HG02840 (cell line): Measurements from ENCODE around the gene MAP4K3.

Source experiments
- ATAC-seq: cut with Tn5 transposase; IDR thresholded peaks from one replicate; pipeline ENCODE4 v1.9.1; 2021; ENCODE audit warnings: mild to moderate bottlenecking, moderate library complexity, moderate number of reproducible peaks; ENCODE audit not compliant: unreplicated experiment, low FRiP score

MAP4K3 gene

DNA sequence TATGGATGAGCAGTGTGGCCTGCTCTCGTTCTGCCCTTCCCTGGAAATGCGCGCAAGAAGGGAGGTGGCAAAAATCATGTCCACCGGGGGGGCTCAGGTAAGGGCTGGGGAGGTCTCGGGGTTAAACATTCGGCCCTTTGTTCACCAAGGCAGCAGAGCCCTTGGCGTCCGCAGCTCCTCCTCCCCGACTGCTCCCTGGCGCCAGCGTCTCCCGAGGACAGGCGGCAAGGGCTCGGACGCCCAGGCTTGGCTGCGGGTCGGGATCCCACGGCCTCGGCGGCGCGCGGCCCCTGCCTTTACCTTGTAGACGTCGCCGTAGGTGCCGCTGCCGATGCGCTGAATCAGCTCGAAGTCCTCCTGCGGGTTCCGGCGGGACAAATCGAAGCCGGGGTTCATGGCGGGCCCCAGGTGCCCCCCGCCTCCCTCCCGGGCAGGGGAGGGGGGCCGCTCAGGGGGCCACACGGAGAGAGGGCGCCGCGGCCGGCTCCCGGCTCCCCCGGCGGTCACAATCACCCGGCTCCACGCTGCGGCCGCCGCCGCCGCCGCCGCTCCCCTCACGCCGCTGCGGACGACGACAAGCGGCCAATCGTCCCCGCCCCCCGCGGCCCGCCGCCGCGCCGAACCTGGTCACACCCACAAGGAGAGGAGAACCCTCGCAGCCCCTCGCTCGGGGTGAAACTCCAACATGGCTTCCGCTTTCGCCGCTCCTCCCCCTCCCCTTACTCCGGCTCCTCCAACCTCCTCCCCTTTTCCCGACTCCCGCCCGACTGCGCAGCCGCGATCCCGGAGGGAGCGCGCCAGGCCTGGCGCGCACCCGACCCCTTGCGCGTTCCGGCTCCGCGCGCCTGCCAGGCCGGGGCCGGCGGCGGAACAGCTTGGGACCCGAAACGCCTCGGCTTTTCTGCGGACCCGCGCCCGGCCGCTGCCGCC lies at the start of gene MAP4K3:
MAP4K3 (minus strand) TSS at position 694 of the 930 bp plus-strand sequence; CDS start at position 396, 298 bp downstream.
- ATAC-seq = peak; percentile 86

DNA sequence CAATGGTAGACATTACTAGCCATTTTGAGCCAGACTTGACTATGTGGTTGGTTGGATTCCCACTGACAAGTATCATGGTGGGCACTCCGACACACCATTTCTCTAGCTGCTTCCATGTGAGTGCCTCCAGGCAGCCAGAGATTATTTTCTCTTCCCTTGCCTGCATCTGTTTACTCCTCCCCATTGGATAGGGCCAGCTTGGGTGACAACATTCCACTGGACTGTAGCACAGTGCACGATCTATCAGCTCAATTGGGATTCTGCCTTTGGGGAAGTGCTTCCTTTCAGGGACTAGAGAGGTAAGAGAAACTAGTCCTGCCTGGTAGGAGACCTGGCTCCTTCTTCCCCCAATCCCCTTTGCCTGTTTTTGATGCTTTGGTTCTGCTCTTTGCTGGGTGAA lies 49.0 kb upstream of the MAP4K3 start:
- no peak for ATAC-seq

DNA sequence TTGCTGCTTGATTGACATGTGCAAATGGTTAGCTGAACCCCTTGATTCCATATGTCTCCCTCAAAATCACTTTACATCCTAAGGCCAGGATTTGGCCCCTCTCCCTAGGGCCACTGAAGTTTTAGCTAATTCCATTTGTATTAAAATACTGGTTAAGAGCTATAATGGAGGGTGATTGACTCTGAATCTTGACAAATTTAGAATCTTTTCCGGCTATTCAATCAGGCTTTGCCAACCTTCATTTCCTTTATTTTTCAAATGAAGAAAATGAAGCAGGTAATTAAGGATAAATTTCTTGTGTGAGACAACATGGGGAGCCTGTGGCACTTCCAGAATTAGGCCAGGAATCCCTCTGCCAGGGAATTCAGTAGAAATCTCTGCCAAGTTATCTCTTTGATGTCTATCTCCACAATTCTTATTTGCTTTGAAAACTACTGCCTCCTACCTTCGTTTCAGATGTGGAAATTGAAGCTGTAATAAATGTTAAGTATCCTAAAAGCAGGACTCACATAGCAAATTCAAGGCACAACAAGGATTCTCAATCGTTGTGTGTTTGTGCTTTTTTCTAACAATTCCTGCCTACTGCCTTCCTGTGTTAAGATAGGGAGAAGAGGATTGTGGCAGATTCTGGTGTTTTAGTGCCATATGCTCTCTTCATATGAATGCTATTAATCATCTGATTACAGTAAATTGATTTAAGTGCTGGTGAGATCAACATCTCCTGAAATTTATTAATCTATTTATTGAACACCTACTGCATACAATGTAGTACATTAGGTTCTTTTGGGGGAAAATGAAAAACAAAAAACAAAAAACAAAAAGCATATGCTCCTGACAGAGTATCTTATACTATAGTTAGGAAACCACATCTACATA lies 47.8 kb upstream of the MAP4K3 start:
- ATAC-seq = no peak

DNA sequence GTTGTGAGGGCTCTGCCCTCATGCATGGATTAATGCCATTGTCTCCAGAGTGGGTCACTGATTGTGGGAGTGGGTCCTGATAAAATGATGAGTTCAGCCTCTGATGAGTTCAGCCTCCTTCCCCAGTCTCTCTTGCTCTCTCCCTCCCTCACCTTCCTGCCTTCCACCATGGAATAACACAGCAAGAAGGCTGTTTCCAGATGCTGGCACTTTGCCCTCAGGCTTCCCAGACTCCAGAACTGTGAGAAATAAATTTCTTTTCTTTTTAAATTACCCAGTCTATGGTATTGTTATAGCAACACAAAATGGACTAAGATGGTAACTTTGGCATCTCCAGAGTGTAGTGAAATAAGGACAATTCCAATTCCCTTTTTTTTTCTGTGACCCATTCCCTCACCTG lies 47.1 kb upstream of the MAP4K3 start:
- ATAC-seq = no peak

DNA sequence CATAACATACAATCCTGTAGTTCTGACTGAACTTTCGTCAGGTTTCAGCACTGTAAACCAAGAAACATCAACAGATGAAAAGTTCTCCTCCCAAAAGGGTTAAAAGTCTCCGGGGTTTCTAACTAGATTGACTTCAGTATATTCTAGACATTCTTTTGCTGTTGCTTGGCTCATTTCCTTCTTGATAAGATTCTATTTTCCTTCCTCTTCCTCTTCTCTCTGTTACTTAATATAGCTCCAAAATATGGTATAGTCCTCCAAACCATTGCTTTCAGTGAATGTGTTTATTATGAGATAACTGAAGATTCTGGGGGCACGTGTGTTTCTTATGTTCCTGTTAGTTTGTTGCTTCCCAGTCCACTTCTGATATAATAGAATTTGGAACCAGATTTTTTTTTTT lies 46.4 kb upstream of the MAP4K3 start:
- no peak for ATAC-seq

DNA sequence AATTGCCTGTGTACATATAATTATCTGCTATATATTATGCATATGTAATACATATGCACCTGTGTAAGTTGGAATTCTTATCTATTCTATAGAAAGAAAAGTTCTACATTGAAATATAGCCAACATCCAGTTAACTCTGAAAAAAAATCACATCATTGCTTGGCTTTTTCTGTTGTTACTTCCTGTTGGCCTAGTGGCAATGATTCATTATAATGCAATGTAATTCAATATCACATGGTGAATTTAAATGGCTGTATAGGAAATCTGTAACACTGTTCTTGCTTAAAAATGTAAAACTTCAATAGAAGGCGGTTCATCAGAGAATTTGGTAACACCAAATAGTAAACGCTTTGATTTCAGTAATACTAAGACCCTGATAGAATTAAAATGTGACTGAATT lies 44.5 kb upstream of the MAP4K3 start:
- ATAC-seq = no peak

DNA sequence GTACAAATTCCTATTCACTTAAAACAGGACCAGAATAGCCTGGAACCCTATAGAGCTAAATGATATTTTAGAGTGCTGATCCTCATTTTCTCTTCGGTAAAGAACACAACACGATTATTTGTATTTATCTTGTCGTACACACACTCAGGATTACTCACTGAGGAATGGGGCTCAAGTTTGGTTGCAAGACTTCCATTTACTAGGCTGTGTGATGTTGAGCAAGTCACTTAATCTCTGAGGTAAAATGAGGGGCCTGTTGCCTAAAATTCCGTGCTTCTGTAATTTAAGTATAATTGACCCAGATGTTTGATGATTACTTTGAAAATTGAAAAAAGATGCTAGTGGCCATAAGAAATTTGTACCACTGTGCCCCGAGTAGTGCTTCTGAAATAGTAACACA lies 42.6 kb upstream of the MAP4K3 start:
- ATAC-seq = no peak

DNA sequence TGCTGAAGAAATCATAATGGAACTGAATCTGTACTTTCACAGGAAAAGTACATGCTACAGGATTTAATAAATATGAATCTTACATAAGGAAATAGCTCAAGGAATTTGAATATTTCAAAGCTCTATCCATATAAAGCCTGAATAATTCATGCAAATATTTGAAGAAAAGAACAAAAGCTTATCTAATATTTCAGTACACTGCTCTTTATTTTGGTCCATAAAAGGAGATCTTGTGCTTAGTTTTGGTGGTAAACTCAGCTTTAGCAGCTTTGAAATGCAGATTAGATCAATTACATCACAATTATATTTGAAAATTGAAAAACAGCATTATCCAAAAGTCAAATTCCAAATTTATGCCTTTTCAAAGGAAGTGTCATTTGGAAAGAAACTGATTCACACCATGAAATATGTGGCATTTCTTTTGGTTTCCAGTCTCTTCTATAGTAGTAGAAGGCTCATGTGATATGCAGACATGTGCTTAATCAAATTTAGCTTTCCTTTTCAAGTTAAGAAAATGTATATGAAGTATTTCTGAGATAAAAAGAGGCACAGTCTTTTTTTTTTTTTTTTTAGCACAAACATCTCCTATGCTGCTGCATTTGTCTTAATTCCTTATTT lies 42.1 kb upstream of the MAP4K3 start:
- no peak for ATAC-seq

DNA sequence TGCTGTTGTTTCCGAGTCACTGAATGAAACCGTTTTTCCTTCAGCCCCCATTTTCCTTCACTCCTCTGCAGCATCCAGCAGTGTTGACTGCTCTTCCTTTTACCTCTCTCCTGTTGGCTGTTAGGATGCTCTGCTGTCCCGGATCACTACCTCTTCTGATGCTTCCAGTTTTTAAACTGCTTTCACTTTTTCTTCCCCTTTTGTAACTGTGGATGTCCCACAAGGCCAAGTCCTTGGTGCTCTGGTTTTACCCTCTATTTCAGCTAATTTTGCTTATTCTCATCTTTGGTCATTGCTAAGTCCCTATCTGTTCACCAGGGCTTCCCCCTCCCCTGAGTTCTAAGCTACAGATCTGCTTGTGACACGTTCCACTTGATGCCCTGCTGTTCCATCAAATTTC lies 39.4 kb upstream of the MAP4K3 start:
- peak; percentile 94 for ATAC-seq

DNA sequence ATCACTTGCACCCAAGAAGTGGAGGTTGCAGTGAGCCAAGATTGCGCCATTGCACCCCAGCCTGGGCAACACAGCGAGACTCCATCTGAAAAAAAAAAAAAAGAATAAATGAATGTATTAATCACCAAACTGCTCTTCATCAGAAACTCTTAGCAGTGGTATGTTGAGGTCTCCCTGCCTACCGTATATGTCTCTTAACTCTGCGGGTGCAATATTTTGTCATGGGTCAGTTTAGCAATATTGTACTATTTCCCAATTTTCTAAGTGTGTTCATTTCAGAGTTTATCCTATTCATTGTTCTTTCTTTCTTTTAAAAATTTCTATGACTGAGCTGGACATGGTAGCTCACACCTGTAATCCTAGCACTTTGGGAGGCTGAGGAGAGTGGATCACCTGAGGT lies 37.9 kb upstream of the MAP4K3 start:
- no peak for ATAC-seq

DNA sequence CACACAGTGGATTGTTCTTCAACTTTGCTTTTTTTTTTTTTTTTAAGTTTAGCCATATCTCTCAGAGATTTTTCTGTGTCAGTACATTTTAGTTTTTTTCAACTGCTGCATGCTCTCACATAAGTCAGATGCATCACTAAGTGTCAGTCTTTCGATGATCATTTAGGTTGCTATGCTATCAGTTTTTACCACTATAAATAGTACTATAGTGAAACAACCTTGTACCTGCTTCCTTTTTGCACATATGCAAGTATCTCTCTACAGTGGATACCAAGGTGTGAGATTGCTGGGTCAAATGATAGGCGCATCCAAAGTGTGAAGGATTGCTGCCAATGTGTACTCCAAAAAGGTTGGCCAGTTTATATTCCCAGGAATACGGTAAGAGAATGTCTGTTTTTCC lies 33.5 kb upstream of the MAP4K3 start:
- no peak for ATAC-seq

DNA sequence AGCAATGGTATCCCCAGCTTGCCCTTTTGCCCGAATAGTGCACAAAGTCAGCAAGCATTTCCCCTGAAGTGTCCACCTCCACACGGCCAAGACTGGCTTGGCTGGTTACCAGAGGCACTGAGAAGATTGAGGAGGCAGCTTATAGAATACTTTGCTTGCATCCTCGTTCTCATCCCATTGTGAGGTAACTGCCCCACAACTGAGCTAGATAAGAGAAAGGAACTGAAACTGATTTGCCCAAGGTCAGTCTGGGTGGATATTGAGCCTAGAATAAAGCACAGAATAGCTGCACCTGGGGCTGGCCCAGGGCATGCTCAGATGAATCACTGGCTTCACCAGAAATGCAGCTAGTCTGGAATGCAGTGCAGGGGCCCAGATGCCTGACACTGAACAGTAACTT lies 32.7 kb upstream of the MAP4K3 start:
- peak; percentile 76 for ATAC-seq

DNA sequence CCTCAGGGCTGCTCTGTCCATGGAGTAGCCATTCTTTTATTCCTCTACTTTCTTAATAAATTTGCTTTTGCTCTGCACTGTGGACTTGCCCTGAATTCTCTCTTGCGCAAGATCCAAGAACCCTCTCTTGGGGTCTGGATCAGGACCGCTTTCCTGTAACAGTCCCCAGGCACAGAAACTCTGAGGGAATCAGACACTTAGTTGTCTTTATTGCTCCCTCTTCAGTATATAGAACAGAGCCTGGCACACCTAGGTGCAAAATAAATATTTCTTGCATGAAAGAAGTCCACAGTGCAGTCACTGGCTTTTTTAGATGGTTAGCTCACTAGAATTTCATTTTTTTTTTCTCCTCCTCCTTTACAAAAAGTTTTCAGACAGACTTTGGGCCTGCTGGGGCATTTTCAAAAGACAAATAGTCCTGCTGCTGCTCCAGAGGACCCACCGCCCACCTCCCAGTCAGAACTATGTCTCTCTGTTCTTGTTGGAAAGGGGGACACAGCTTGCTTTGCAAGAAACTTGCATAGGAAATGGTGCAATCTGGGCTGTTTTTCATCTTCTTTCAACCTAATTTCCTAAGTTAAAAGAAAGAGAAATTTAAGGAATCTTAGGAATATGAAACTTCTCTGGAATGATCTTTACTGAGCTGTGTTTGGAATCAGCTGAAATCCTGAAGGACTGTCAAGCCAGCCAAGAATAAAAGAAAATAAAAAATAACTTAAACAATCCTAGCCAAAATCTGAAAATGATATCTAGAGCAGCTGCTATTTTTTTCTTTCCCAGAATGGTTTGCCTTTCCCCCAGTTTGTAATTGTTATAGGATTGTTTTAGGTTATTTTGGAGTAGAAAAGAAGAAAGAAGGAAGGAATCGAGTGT lies 31.7 kb upstream of the MAP4K3 start:
- ATAC-seq = no peak

DNA sequence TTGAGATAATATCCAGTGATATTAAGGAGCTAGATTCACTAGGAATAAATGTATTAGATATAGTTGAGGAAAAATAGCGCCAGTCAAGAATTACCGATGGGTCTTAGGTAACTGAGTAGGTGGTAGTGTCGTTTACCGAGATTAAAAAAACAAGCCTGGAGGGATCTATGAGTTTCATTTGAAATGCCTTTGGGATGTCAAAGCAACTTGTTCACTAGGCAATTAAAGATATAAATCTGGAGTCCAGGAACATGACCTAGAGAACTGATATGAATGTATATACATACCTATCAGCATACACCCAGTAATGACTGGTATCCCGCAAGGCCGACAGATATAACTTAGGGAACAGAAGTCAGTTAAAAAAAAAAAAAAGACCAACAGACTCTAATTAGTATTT lies 29.2 kb upstream of the MAP4K3 start:
- no peak for ATAC-seq

DNA sequence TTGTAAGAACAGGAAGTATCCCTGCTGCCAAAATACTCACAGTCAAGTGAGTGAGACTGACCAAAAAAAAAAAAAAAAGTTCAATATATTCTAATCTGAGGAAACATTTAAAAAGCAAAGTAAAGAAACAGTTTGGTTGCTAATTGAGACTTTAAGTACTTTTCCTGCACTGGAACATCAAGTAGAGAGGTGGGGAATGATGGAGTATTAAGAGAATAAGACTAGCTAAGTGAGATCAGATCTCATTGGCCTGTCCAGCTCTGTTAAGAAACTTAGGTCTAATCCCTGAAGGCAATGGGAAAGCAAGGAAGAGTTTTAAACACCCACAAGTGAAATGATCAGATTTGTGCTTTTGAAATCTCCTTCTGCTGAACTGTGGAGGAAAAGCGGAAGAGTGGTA lies 27.8 kb upstream of the MAP4K3 start:
- ATAC-seq = no peak

DNA sequence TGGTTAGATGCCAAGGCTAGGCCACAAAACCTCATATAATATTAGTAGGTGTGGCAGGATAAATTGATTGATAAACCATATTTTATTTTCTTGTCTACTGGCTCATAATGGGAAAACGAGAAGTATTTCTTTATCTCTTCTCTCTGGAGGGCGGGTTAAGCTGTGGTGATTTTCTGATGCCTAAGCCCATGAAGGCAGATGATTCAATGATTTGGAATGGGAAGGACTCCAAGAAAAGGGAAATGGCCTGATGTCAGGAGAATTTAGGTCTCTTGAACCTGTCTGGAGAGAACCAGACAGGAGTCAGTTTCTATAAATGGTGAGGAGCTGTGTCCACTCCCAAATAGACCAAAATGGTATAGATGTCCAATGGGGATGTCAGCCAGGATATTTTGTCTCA lies 18.7 kb upstream of the MAP4K3 start:
- ATAC-seq = no peak

DNA sequence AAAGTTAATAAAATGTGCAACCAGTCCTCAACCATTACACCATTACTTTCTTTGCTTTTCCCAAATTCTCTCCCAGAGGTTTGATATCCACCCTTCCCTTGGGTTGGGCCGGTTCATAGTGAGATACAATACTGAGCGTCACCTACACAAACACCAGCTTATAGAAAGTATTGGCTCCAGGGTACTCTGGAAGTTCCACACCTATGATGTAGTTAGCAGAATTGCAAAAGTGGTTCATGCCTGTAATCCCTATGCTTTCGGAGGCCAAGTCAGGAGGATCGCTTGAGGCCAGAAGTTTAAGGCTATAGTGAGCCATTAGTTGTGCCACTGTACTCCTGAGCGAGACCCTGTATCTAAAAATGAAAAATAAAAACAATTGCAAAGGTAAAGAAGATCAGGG lies 15.3 kb upstream of the MAP4K3 start:
- no peak for ATAC-seq

DNA sequence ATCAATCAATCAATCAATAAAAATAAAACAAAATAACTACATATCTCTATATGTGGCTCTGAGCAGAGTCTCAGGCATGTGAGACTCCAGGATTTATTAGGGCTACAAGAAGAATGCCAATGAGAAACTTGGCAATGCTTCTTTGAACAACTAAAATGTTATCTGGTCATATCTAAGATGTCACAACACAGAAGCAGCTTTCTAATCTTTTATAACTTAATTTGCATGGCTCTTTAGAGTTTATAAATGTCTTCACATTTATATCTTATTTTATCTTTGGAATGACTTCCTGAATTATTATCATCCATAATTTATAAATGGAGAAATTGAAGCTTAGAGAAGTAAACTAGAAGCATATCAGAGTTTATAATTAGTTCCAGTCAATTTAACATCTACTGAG lies 14.9 kb upstream of the MAP4K3 start:
- no peak for ATAC-seq

DNA sequence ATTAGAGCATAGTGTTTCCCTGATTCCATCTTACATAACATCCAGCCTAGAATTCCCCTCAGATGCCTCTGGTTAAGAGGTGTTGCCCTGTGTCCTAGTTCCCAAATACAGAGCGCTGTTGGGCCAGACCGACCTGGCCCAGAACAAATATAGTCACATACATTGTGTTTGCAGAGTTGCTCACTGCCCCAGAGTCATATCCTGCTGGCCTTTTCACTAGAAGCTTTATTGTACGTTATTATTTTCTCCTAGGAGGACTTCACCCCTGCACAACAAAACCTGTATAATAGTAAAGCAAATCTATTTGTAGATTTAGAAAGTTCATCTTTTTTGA lies 11.1 kb upstream of the MAP4K3 start:
- ATAC-seq = no peak
